Measurements from ENCODE around the gene GYG2. TPM values are rescaled to one million over a fixed set of nuclear protein-coding genes. Genes with fewer than 3 reads are reported as not detected.

Gene GYG2
- total and polyA plus RNA-seq, 2 experiments from 2014 or later: 17.6 to 63.8 TPM

- no peak for TF ChIP-seq ETS1 (IDR thresholded peaks at IDR 0.05)
- TF ChIP-seq POLR2AphosphoS5 (IDR thresholded peaks at IDR 0.05; ENCODE audit: low read depth): no peak
Observed at GRCh38 chrX:2781226-2781571, 47.5 kb upstream of the GYG2 start (continued).

- Histone ChIP-seq H3K27ac (ENCODE audit: low read depth) (peak overlapping the region; percentile 98), H3K36me3 (ENCODE audit: insufficient read depth) (no peaks in the 10 kb centered on the region), H3K27me3 (ENCODE audit: insufficient read depth) (no peaks in the 10 kb centered on the region), H3K9me2 (ENCODE audit: insufficient read depth) (no peaks in the 10 kb centered on the region), H2AFZ (peak overlapping the region; percentile 39; the same call in 1 of the 2 replicates), H3F3A (replicated peaks; ENCODE audit: low read depth) (peaks cover 10% of the 10 kb centered on the region; the same call in 1 of the 2 replicates), H3K4me3 (no peak overlapping the region), H3K79me2 (replicated peaks; ENCODE audit: insufficient read depth) (no peaks in the 10 kb centered on the region), H3K4me1 (ENCODE audit: insufficient read depth) (peaks cover 48% of the 10 kb centered on the region), H4K20me1 (replicated peaks; ENCODE audit: insufficient read depth) (no peaks in the 10 kb centered on the region), H3K4me2 (peak overlapping the region; percentile 59)
- ATAC-seq (no peak), DNase-seq (ENCODE audit: low spot score) (no peak)
- H3K4me1 Mint-ChIP-seq: peaks cover 48% of the 10 kb centered on the region
- no peak overlapping the region; the same call in 1 of the 2 replicates for H3K27ac Mint-ChIP-seq
- H3K36me3 Mint-ChIP-seq (ENCODE audit: low read depth): no peaks in the 10 kb centered on the region
- no peaks in the 10 kb centered on the region; the same call in 1 of the 3 replicates for H3K9me3 Mint-ChIP-seq
- peaks cover 1% of the 10 kb centered on the region for H3K27me3 Mint-ChIP-seq (ENCODE audit: insufficient read depth, low read depth, poor library complexity)
- H3K4me3 Mint-ChIP-seq: no peak overlapping the region
- no peak for TF ChIP-seq ETS1 (IDR thresholded peaks at IDR 0.05)
- TF ChIP-seq NANOG (IDR thresholded peaks at IDR 0.05; ENCODE audit: borderline replicate concordance): no peak
- no peak for TF ChIP-seq JUNB (IDR thresholded peaks at IDR 0.05; ENCODE audit: unreplicated experiment)
- TF ChIP-seq EZH2 (IDR thresholded peaks at IDR 0.05; ENCODE audit: low read depth, unreplicated experiment): no peak
- no peak for TF ChIP-seq REST (IDR thresholded peaks at IDR 0.05; ENCODE audit: unreplicated experiment)
- no peak for TF ChIP-seq CREB1 (CRISPR knock-in tag; IDR thresholded peaks at IDR 0.05; ENCODE audit: low read depth)
- no peak for TF ChIP-seq EZH2phosphoT487 (IDR thresholded peaks at IDR 0.05; ENCODE audit: unreplicated experiment)
- TF ChIP-seq STAT1 (IDR thresholded peaks at IDR 0.05; ENCODE audit: unreplicated experiment): no peak
- TF ChIP-seq CTCF (conservative IDR thresholded peaks at IDR 0.05; ENCODE audit: low read depth in 2 of 2): no peak
- no peak for TF ChIP-seq POLR2AphosphoS5 (IDR thresholded peaks at IDR 0.05; ENCODE audit: low read depth)
- no peak for TF ChIP-seq ZNF114 (CRISPR knock-in tag; IDR thresholded peaks at IDR 0.05)
- TF ChIP-seq ZNF462 (CRISPR knock-in tag; IDR thresholded peaks at IDR 0.05): no peak
Observed at GRCh38 chrX:2781698-2782097, 47.0 kb upstream of the GYG2 start.
